Measurements from ENCODE around the gene HRH4.

DNA sequence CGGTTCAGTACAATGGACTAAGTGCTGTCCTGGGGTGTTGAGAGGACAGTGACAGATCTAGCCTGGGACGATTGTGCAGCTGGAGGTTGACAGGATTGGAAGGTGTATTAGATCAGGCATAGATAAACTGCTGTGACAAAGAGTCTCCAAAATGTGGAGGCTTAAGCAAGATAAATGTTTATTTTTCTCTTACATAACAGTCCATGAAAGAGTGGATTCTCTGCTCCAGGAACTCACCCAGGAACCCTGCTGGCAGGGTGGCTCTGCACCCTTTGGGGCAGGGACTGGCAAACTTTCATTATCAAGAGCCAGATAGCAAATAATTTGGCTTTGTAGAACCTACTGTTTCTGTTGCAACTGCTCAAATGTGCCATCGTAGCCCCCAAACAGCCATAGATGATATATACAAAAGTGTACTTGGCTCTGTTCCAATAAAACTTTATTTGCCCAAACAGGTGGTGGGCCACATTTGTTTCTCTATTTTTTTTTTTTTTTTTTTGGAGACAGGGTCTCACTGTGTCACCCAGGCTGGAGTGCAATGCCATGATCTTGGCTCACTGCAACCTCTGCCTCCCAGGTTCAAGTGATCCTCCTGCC lies 9.7 kb downstream of the HRH4 start:
- TF ChIP-seq POLR2AphosphoS5 (IDR thresholded peaks at IDR 0.05) (no peak), POLR2A (IDR thresholded peaks at IDR 0.05) (no peak)
